ENCODE measurements around the gene ATP5F1C. TPM values are rescaled to one million over a fixed set of nuclear protein-coding genes. Genes with fewer than 3 reads are reported as not detected.
A peak's percentile ranks its signal among the peaks of the same experiment; 100 is the strongest.
"Not testable (repeated sequence)": the region's sequence is repeated elsewhere in the genome, so short reads cannot be mapped to it uniquely, and the experiment has no call there.

Gene ATP5F1C
- 100 to 1,000 TPM; 181 to 328 TPM for total RNA-seq

- Mint-ChIP-seq H3K4me3 (no peak within 1 kb of the TSS), H3K4me1 (peaks cover 29% of the 10 kb centered on the region), H3K36me3 (ENCODE audit: low read depth) (peaks cover 38% of the 10 kb centered on the region), H3K9me3 (no peaks in the 10 kb centered on the region), H3K27me3 (no peaks in the 10 kb centered on the region), H3K27ac (no peak within 1 kb of the TSS)
- ATAC-seq (replicated peaks) = peak; percentile 97
These were observed at the start of gene ATP5F1C, which contains the start of gene KIN for GRCh38 chr10:7787857-7788638. Gene ATP5F1C, plus strand, starts transcription at chr10:7788177. Its CDS starts 31 bp downstream, at chr10:7788208. Gene KIN, minus strand, starts transcription at chr10:7787993. Its CDS starts 60 bp downstream, at chr10:7787933.

- Mint-ChIP-seq H3K4me3 (no peak overlapping the region), H3K27me3 (peaks cover 6% of the 10 kb centered on the region), H3K4me1 (no peaks in the 10 kb centered on the region), H3K36me3 (ENCODE audit: low read depth) (no peaks in the 10 kb centered on the region), H3K9me3 (no peaks in the 10 kb centered on the region), H3K27ac (no peak overlapping the region)
- no peak for ATAC-seq (replicated peaks)
These were observed 49.2 kb upstream of the ATP5F1C start for GRCh38 chr10:7738536-7739407.

GRCh38 chr10:7744307-7744706 lies 43.7 kb upstream of the ATP5F1C start:
- H3K27me3 Mint-ChIP-seq = peaks cover 3% of the 10 kb centered on the region
- no peaks in the 10 kb centered on the region for H3K9me3 Mint-ChIP-seq
- no peak overlapping the region for H3K27ac Mint-ChIP-seq
- H3K4me3 Mint-ChIP-seq = no peak overlapping the region
- no peaks in the 10 kb centered on the region for H3K36me3 Mint-ChIP-seq (ENCODE audit: low read depth)
- no peak for ATAC-seq (replicated peaks)
- no peaks in the 10 kb centered on the region for H3K4me1 Mint-ChIP-seq

GRCh38 chr10:7748637-7749036 lies 39.3 kb upstream of the ATP5F1C start:
- H3K36me3 Mint-ChIP-seq (ENCODE audit: low read depth) = peaks cover 26% of the 10 kb centered on the region
- H3K27ac Mint-ChIP-seq; H3K4me1 Mint-ChIP-seq; H3K9me3 Mint-ChIP-seq; H3K4me3 Mint-ChIP-seq; ATAC-seq (replicated peaks); H3K27me3 Mint-ChIP-seq: not testable (repeated sequence)

GRCh38 chr10:7750222-7750621 lies 37.8 kb upstream of the ATP5F1C start:
- Mint-ChIP-seq H3K4me1 (no peaks in the 10 kb centered on the region), H3K9me3 (no peaks in the 10 kb centered on the region), H3K27me3 (no peaks in the 10 kb centered on the region), H3K27ac (no peak overlapping the region), H3K36me3 (ENCODE audit: low read depth) (peaks cover 42% of the 10 kb centered on the region), H3K4me3 (no peak overlapping the region)
- no peak for ATAC-seq (replicated peaks)

GRCh38 chr10:7752251-7752650 lies 35.7 kb upstream of the ATP5F1C start:
- Mint-ChIP-seq H3K36me3 (ENCODE audit: low read depth) (peaks cover 62% of the 10 kb centered on the region), H3K4me3 (no peak overlapping the region), H3K9me3 (no peaks in the 10 kb centered on the region), H3K4me1 (no peaks in the 10 kb centered on the region), H3K27me3 (no peaks in the 10 kb centered on the region), H3K27ac (no peak overlapping the region)
- ATAC-seq (replicated peaks) = no peak

- peaks cover 87% of the 10 kb centered on the region for H3K36me3 Mint-ChIP-seq (ENCODE audit: low read depth)
- no peak for ATAC-seq (replicated peaks)
- no peak overlapping the region for H3K27ac Mint-ChIP-seq
- no peak overlapping the region for H3K4me3 Mint-ChIP-seq
- no peaks in the 10 kb centered on the region for H3K27me3 Mint-ChIP-seq
- no peaks in the 10 kb centered on the region for H3K4me1 Mint-ChIP-seq
- no peaks in the 10 kb centered on the region for H3K9me3 Mint-ChIP-seq
These were observed 32.9 kb upstream of the ATP5F1C start for GRCh38 chr10:7755103-7755502.

- H3K4me1 Mint-ChIP-seq = no peaks in the 10 kb centered on the region
- ATAC-seq (replicated peaks) = peak; percentile 29
- no peak overlapping the region for H3K27ac Mint-ChIP-seq
- H3K36me3 Mint-ChIP-seq (ENCODE audit: low read depth) = peaks cover 99% of the 10 kb centered on the region
- no peak overlapping the region for H3K4me3 Mint-ChIP-seq
- no peaks in the 10 kb centered on the region for H3K9me3 Mint-ChIP-seq
- H3K27me3 Mint-ChIP-seq = no peaks in the 10 kb centered on the region
These were observed 31.5 kb upstream of the ATP5F1C start for GRCh38 chr10:7756360-7756992.

GRCh38 chr10:7763929-7764328 lies 24.0 kb upstream of the ATP5F1C start:
- Mint-ChIP-seq H3K4me1 (no peaks in the 10 kb centered on the region), H3K9me3 (no peaks in the 10 kb centered on the region), H3K27ac (no peak overlapping the region), H3K36me3 (ENCODE audit: low read depth) (peaks cover 100% of the 10 kb centered on the region), H3K4me3 (no peak overlapping the region), H3K27me3 (no peaks in the 10 kb centered on the region)
- ATAC-seq (replicated peaks) = no peak

GRCh38 chr10:7766241-7766640 lies 21.7 kb upstream of the ATP5F1C start:
- Mint-ChIP-seq H3K4me1 (no peaks in the 10 kb centered on the region), H3K27me3 (no peaks in the 10 kb centered on the region), H3K27ac (no peak overlapping the region), H3K9me3 (no peaks in the 10 kb centered on the region), H3K4me3 (no peak overlapping the region), H3K36me3 (ENCODE audit: low read depth) (peaks cover 100% of the 10 kb centered on the region)
- no peak for ATAC-seq (replicated peaks)

- H3K4me3 Mint-ChIP-seq = no peak overlapping the region
- no peaks in the 10 kb centered on the region for H3K9me3 Mint-ChIP-seq
- H3K36me3 Mint-ChIP-seq (ENCODE audit: low read depth) = peaks cover 99% of the 10 kb centered on the region
- ATAC-seq (replicated peaks) = no peak
- no peak overlapping the region for H3K27ac Mint-ChIP-seq
- no peaks in the 10 kb centered on the region for H3K4me1 Mint-ChIP-seq
- H3K27me3 Mint-ChIP-seq = no peaks in the 10 kb centered on the region
These were observed 20.8 kb upstream of the ATP5F1C start for GRCh38 chr10:7767209-7767608.

GRCh38 chr10:7768417-7768816 lies 19.6 kb upstream of the ATP5F1C start:
- Mint-ChIP-seq H3K36me3 (ENCODE audit: low read depth) (peaks cover 99% of the 10 kb centered on the region), H3K27me3 (no peaks in the 10 kb centered on the region), H3K4me1 (no peaks in the 10 kb centered on the region), H3K27ac (no peak overlapping the region), H3K4me3 (no peak overlapping the region), H3K9me3 (no peaks in the 10 kb centered on the region)
- ATAC-seq (replicated peaks) = no peak

GRCh38 chr10:7773845-7774801 lies 13.9 kb upstream of the ATP5F1C start:
- no peaks in the 10 kb centered on the region for H3K9me3 Mint-ChIP-seq
- H3K4me3 Mint-ChIP-seq = no peak overlapping the region
- no peaks in the 10 kb centered on the region for H3K4me1 Mint-ChIP-seq
- ATAC-seq (replicated peaks) = no peak
- no peaks in the 10 kb centered on the region for H3K27me3 Mint-ChIP-seq
- peaks cover 97% of the 10 kb centered on the region for H3K36me3 Mint-ChIP-seq (ENCODE audit: low read depth)
- H3K27ac Mint-ChIP-seq = no peak overlapping the region

- Mint-ChIP-seq H3K4me1 (peaks cover 6% of the 10 kb centered on the region), H3K27ac (no peak overlapping the region), H3K9me3 (no peaks in the 10 kb centered on the region), H3K36me3 (ENCODE audit: low read depth) (peaks cover 94% of the 10 kb centered on the region), H3K27me3 (no peaks in the 10 kb centered on the region), H3K4me3 (no peak overlapping the region)
- ATAC-seq (replicated peaks) = no peak
These were observed 11.2 kb upstream of the ATP5F1C start for GRCh38 chr10:7776777-7777176.
